ENCODE results near the gene PLA2G10. TPM values are rescaled to one million over a fixed set of nuclear protein-coding genes. Genes with fewer than 3 reads are reported as not detected.

Gene PLA2G10
- total and polyA plus RNA-seq, 9 of the 15 experiments (the other 6 are each of a cell fraction or from before 2014, with no cell fraction given): not detected

DNA sequence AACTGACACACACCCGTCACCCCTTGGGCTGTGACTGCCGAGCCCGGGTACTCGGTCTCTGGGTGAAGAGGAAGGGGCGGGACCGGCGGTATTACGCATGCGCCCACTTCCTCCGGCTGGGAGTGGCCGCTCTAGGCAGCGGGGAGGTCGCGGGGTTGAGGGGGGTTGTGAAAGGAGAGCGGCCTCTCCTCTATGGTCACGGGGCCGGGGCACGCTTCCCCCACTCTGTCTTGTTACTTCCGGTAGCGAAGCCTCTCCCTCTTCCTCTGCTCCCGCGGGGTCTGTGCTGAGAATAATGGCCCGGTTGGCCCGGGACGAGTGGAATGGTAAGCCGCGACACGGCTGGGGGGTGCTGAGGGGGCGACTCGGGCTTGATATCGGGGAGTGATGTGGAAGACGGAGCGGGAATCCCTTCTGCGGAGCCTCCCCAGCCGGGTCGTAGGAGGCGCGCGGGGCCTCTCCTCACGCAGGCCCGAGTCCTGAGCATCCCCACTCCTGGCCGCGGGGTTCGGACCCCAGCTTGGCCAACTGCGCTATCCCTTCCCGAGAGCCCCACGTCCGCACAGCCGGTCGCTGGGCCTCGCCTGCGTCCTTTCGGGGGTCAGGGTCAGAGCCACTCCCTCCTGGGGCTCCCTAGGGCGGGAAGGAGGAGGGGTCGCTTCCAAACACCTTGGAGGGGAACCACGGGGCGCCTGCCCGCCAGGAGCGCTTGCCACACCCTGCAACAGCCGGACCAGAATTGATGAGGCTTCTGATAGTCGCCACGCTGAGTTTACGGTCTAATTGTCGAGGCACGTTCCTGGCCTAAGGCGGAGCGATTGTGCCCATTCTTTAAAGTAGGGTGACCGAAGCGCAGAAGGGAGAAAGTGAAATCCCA is 61.2 kb downstream of the PLA2G10 start, which contains the start of gene BFAR (continued):
- TF ChIP-seq, protein P1, sequence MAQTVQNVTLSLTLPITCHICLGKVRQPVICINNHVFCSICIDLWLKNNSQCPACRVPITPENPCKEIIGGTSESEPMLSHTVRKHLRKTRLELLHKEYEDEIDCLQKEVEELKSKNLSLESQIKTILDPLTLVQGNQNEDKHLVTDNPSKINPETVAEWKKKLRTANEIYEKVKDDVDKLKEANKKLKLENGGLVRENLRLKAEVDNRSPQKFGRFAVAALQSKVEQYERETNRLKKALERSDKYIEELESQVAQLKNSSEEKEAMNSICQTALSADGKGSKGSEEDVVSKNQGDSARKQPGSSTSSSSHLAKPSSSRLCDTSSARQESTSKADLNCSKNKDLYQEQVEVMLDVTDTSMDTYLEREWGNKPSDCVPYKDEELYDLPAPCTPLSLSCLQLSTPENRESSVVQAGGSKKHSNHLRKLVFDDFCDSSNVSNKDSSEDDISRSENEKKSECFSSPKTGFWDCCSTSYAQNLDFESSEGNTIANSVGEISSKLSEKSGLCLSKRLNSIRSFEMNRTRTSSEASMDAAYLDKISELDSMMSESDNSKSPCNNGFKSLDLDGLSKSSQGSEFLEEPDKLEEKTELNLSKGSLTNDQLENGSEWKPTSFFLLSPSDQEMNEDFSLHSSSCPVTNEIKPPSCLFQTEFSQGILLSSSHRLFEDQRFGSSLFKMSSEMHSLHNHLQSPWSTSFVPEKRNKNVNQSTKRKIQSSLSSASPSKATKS (CRISPR knock-in tag; IDR thresholded peaks at IDR 0.05): no peak
- TF ChIP-seq EP300 (IDR thresholded peaks at IDR 0.05; ENCODE audit: low read length) (peak; percentile 22; the same call in 1 of the 2 replicates), MTF1 (CRISPR knock-in tag; IDR thresholded peaks at IDR 0.05; ENCODE audit: borderline replicate concordance) (no peak), TOE1 (IDR thresholded peaks at IDR 0.05; ENCODE audit: borderline replicate concordance) (peak; percentile 54; the same call in 1 of the 2 replicates), TOE1 (CRISPR knock-in tag; IDR thresholded peaks at IDR 0.05; ENCODE audit: borderline replicate concordance, low read depth) (no peak), POLR2B (IDR thresholded peaks at IDR 0.05; ENCODE audit: low read depth, partially characterized antibody) (peak; percentile 5), ZNF311 (CRISPR knock-in tag; IDR thresholded peaks at IDR 0.05) (no peak), NR2C2 (CRISPR knock-in tag; IDR thresholded peaks at IDR 0.05) (0 out of 2 replicates have a peak, but pooled peaks have one; percentile 28), NR2C2 (tag; IDR thresholded peaks at IDR 0.05) (peak; percentile 89), GABPB1 (CRISPR knock-in tag; IDR thresholded peaks at IDR 0.05) (peak; percentile 89), ZNF586 (CRISPR knock-in tag; conservative IDR thresholded peaks at IDR 0.05) (no peak), ZFX (CRISPR knock-in tag; IDR thresholded peaks at IDR 0.05) (peak; percentile 80), ZNF695 (CRISPR knock-in tag; IDR thresholded peaks at IDR 0.05) (no peak), KAT2B (IDR thresholded peaks at IDR 0.05; ENCODE audit: low read depth, low read length) (no peak), MAZ (CRISPR knock-in tag; conservative IDR thresholded peaks at IDR 0.05 in 1 of 2, IDR thresholded peaks at IDR 0.05 in 1 of 2) (peak in 1 of 2 experiments; percentile 66; a peak in 3 of 4 replicates), SIN3B (IDR thresholded peaks at IDR 0.05; ENCODE audit: low read depth) (peak; percentile 68), PCBP1 (IDR thresholded peaks at IDR 0.05; ENCODE audit: low read depth, low read length, poor library complexity, severe bottlenecking) (peak; percentile 58), C11orf30 (IDR thresholded peaks at IDR 0.05; ENCODE audit: low read depth) (peak; percentile 57), NR2C1 (IDR thresholded peaks at IDR 0.05) (peak; percentile 51), NR2C1 (tag; IDR thresholded peaks at IDR 0.05) (no peak)
- TF ChIP-seq, protein P2, sequence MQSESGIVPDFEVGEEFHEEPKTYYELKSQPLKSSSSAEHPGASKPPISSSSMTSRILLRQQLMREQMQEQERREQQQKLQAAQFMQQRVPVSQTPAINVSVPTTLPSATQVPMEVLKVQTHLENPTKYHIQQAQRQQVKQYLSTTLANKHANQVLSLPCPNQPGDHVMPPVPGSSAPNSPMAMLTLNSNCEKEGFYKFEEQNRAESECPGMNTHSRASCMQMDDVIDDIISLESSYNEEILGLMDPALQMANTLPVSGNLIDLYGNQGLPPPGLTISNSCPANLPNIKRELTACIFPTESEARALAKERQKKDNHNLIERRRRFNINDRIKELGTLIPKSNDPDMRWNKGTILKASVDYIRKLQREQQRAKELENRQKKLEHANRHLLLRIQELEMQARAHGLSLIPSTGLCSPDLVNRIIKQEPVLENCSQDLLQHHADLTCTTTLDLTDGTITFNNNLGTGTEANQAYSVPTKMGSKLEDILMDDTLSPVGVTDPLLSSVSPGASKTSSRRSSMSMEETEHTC (IDR thresholded peaks at IDR 0.05): peak; percentile 51; the same call in 1 of the 2 replicates
- TF ChIP-seq, protein P3, sequence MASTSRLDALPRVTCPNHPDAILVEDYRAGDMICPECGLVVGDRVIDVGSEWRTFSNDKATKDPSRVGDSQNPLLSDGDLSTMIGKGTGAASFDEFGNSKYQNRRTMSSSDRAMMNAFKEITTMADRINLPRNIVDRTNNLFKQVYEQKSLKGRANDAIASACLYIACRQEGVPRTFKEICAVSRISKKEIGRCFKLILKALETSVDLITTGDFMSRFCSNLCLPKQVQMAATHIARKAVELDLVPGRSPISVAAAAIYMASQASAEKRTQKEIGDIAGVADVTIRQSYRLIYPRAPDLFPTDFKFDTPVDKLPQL (IDR thresholded peaks at IDR 0.05; ENCODE audit: extremely low read depth, insufficient read length): peak; percentile 49
- TF ChIP-seq, protein P4, sequence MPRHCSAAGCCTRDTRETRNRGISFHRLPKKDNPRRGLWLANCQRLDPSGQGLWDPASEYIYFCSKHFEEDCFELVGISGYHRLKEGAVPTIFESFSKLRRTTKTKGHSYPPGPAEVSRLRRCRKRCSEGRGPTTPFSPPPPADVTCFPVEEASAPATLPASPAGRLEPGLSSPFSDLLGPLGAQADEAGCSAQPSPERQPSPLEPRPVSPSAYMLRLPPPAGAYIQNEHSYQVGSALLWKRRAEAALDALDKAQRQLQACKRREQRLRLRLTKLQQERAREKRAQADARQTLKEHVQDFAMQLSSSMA (CRISPR knock-in tag; IDR thresholded peaks at IDR 0.05): no peak
